IMR-90 (cell line): Measurements from ENCODE around the gene PAN3. TPM values are rescaled to one million over a fixed set of nuclear protein-coding genes. Genes with fewer than 3 reads are reported as not detected.
A peak's percentile ranks its signal among the peaks of the same experiment; 100 is the strongest.

Source experiments
- ATAC-seq: fragments of 200-7000 bp; cut with Tn5 transposase; 2 replicates; pipeline ENCODE4 v1.9.1; 2020; ENCODE audit warnings: low read depth, mild to moderate bottlenecking, moderate library complexity
- BruUV-seq: library from RNA; stranded (reverse); fragments of 400-500 nt; replicated peaks from 2 replicates; lab custom pipeline; 2021; lab: Mats Ljungman, UMichigan
- CTCF ChIA-PET: fragments of 300-600 bp; formaldehyde crosslinking; extraction: SDS; loops from one replicate; lab custom pipeline; 2021; ENCODE audit warnings: antibody characterized with exemption; lab: Yijun Ruan, JAX
- POLR2A ChIA-PET: fragments of 300-600 bp; sonication (Branson Sonifier 250); formaldehyde crosslinking; loops from one replicate; lab custom pipeline; 2022; ENCODE audit warnings: antibody characterized with exemption; ENCODE audit not compliant: unreplicated experiment; lab: Charles Lee
- DNase-seq: peaks from one replicate; pipeline ENCODE4 v3.0.0; 2013
- H2AFZ ChIP-seq: replicated peaks from 2 replicates; pipeline ENCODE3; 2013; ENCODE audit warnings: low read length, mild to moderate bottlenecking; ENCODE audit not compliant: poor library complexity
- H2AK5ac ChIP-seq: 2 replicates; pipeline ENCODE4 v1.6.1; 2013; ENCODE audit warnings: low read depth, low read length, inconsistent platforms
- H2AK9ac ChIP-seq: replicated peaks from 2 replicates; pipeline ENCODE3; 2013; ENCODE audit warnings: mild to moderate bottlenecking, low read depth, low read length, moderate library complexity; ENCODE audit not compliant: poor library complexity
- H2BK120ac ChIP-seq: 2 replicates; pipeline ENCODE4 v1.6.1; 2013; ENCODE audit warnings: low read depth, low read length, inconsistent platforms
- H2BK15ac ChIP-seq: 3 replicates; pipeline ENCODE4 v1.6.1; 2013; ENCODE audit warnings: low read depth, low read length, inconsistent platforms
- H2BK20ac ChIP-seq: 2 replicates; pipeline ENCODE4 v1.6.1; 2013; ENCODE audit warnings: low read depth, mild to moderate bottlenecking, inconsistent platforms, low read length, moderate library complexity
- H2BK5ac ChIP-seq: 2 replicates; pipeline ENCODE4 v1.6.1; 2013; ENCODE audit warnings: mild to moderate bottlenecking, low read depth, low read length, inconsistent platforms; ENCODE audit not compliant: poor library complexity, severe bottlenecking
- H3K14ac ChIP-seq: replicated peaks from 2 replicates; pipeline ENCODE4 v1.6.1; 2013; ENCODE audit warnings: low read depth, low read length, inconsistent platforms
- H3K18ac ChIP-seq: 2 replicates; pipeline ENCODE4 v1.6.1; 2013; ENCODE audit warnings: low read depth, low read length, control low read depth
- H3K23ac ChIP-seq: 2 replicates; pipeline ENCODE4 v1.6.1; 2013; ENCODE audit warnings: low read depth, low read length, inconsistent platforms
- H3K27ac ChIP-seq: 2 replicates; pipeline ENCODE4 v1.5.1; 2013; ENCODE audit warnings: mild to moderate bottlenecking, control low read depth, low read length; ENCODE audit not compliant: insufficient read depth
- H3K27me3 ChIP-seq: 2 replicates; pipeline ENCODE4 v1.6.1; 2013; ENCODE audit warnings: low read length; ENCODE audit not compliant: control insufficient read depth, insufficient read depth
- H3K36me3 ChIP-seq: 2 replicates; pipeline ENCODE4 v1.6.1; 2013; ENCODE audit warnings: low read length, mixed read lengths; ENCODE audit not compliant: control insufficient read depth, insufficient read depth
- H3K4ac ChIP-seq: 2 replicates; pipeline ENCODE4 v1.6.1; 2013; ENCODE audit warnings: low read depth, low read length, inconsistent platforms
- H3K4me1 ChIP-seq: 2 replicates; pipeline ENCODE4 v1.6.1; 2013; ENCODE audit warnings: low read length, mixed read lengths; ENCODE audit not compliant: control insufficient read depth, insufficient read depth
- H3K4me2 ChIP-seq: 2 replicates; pipeline ENCODE4 v1.6.1; 2013; ENCODE audit warnings: low read depth, mild to moderate bottlenecking, control low read depth, low read length, moderate library complexity
- H3K4me3 ChIP-seq: 2 replicates; pipeline ENCODE4 v1.5.1; 2013; ENCODE audit warnings: low read depth, mild to moderate bottlenecking, control low read depth, low read length, moderate library complexity; ENCODE audit not compliant: insufficient read depth
- H3K56ac ChIP-seq: 2 replicates; pipeline ENCODE4 v1.6.1; 2013; ENCODE audit warnings: low read length, inconsistent platforms; ENCODE audit not compliant: insufficient read depth; ENCODE audit errors: extremely low read depth
- H3K79me1 ChIP-seq, 2 experiments: 2 replicates each; pipeline ENCODE4 v1.6.1; 2013; ENCODE audit warnings: low read length in 2 of 2, inconsistent platforms in 1 of 2, low read depth in 1 of 2
- H3K9ac ChIP-seq: 2 replicates; pipeline ENCODE4 v1.6.1; 2013; ENCODE audit warnings: low read depth, low read length, control low read depth
- H3K9me1 ChIP-seq: 2 replicates; pipeline ENCODE4 v1.6.1; 2013; ENCODE audit warnings: low read length, inconsistent platforms; ENCODE audit not compliant: insufficient read depth
- H3K9me3 ChIP-seq: 2 replicates; pipeline ENCODE4 v1.6.1; 2013; ENCODE audit warnings: low read length; ENCODE audit not compliant: control insufficient read depth, insufficient read depth
- H4K20me1 ChIP-seq: 2 replicates; pipeline ENCODE4 v1.6.1; 2013; ENCODE audit warnings: low read length, inconsistent platforms; ENCODE audit not compliant: insufficient read depth
- H4K5ac ChIP-seq: 2 replicates; pipeline ENCODE4 v1.6.1; 2013; ENCODE audit warnings: mild to moderate bottlenecking, low read depth, low read length, control low read depth
- H4K8ac ChIP-seq, 2 experiments: 2 replicates each; pipeline ENCODE4 v1.6.1; 2013; ENCODE audit warnings: low read depth in 2 of 2, low read length in 2 of 2, control low read depth in 1 of 2, inconsistent platforms in 1 of 2
- H4K91ac ChIP-seq: 2 replicates; pipeline ENCODE4 v1.6.1; 2013; ENCODE audit warnings: low read depth, low read length, inconsistent platforms; ENCODE audit not compliant: insufficient read depth
- BHLHE40 ChIP-seq: fragments of 150-350 bp; IDR thresholded peaks from 2 replicates; pipeline ENCODE4 v1.6.1; 2016; ENCODE audit warnings: mild to moderate bottlenecking, low read depth, low read length
- CEBPB ChIP-seq: IDR thresholded peaks from 2 replicates; pipeline ENCODE4 v1.6.1; 2012; ENCODE audit warnings: low read depth, low read length, improper control_type of control experiment
- CHD1 ChIP-seq: IDR thresholded peaks from 2 replicates; pipeline ENCODE4 v1.6.1; 2012; ENCODE audit warnings: low read depth, low read length, improper control_type of control experiment
- FOS ChIP-seq: fragments of 150-350 bp; IDR thresholded peaks from 2 replicates; pipeline ENCODE4 v1.6.1; 2016; ENCODE audit warnings: low read depth, low read length
- MAFK ChIP-seq: IDR thresholded peaks from 2 replicates; pipeline ENCODE4 v1.6.1; 2012; ENCODE audit warnings: low read depth, low read length, improper control_type of control experiment
- MAZ ChIP-seq: IDR thresholded peaks from 2 replicates; pipeline ENCODE4 v1.6.1; 2012; ENCODE audit warnings: low read depth, mild to moderate bottlenecking, low read length, improper control_type of control experiment, moderate library complexity, borderline replicate concordance
- MXI1 ChIP-seq: IDR thresholded peaks from 2 replicates; pipeline ENCODE4 v1.6.1; 2012; ENCODE audit warnings: low read depth, mild to moderate bottlenecking, low read length, moderate library complexity, borderline replicate concordance
- NFE2L2 ChIP-seq: fragments of 150-350 bp; IDR thresholded peaks from 2 replicates; pipeline ENCODE4 v1.6.1; 2016; ENCODE audit warnings: low read depth, mild to moderate bottlenecking, low read length
- POLR2A ChIP-seq: IDR thresholded peaks from 2 replicates; pipeline ENCODE4 v1.6.1; 2012; ENCODE audit warnings: mild to moderate bottlenecking, low read depth, low read length
- RAD21 ChIP-seq: IDR thresholded peaks from 2 replicates; pipeline ENCODE4 v1.6.1; 2012; ENCODE audit warnings: low read length, improper control_type of control experiment
- RCOR1 ChIP-seq: IDR thresholded peaks from 2 replicates; pipeline ENCODE4 v1.6.1; 2012; ENCODE audit warnings: mild to moderate bottlenecking, low read length, improper control_type of control experiment; ENCODE audit not compliant: insufficient replicate concordance
- RFX5 ChIP-seq: IDR thresholded peaks from 2 replicates; pipeline ENCODE4 v1.8.0; 2012; ENCODE audit warnings: low read depth, mild to moderate bottlenecking, low read length, moderate library complexity
- SMC3 ChIP-seq: fragments of 150-350 bp; IDR thresholded peaks from 2 replicates; pipeline ENCODE4 v1.6.1; 2016; ENCODE audit warnings: low read depth, mild to moderate bottlenecking, antibody characterized with exemption, low read length, moderate library complexity
- WGBS, 2 experiments: methylation state at CpG; one replicate each; pipeline versions ENCODE4 v1.1.5 to v1.1.7; 2013; ENCODE audit warnings: missing lambda C conversion rate in 2 of 2; ENCODE audit not compliant: insufficient read length in 1 of 2; ENCODE audit errors: extremely low coverage in 2 of 2; 5-methylcytosine and 5-hydroxymethylcytosine counted together
- dilution Hi-C: fragments of 300-500 bp; cut with HindIII; formaldehyde crosslinking; loops from one replicate; pipeline ENCODE4 v1.14.3; 2018; ENCODE audit warnings: low sequenced_read_pairs; ENCODE audit not compliant: unreplicated experiment
- in situ Hi-C: fragments of 300-500 bp; cut with MboI; formaldehyde crosslinking; loops from 3 replicates; pipeline ENCODE4 v1.14.3; 2019; ENCODE audit warnings: low sequenced_read_pairs, inconsistent platforms, mixed read lengths
- intact Hi-C: fragments of 100-400 bp; cut with micrococcal nuclease; formaldehyde crosslinking; loops from 2 replicates; pipeline ENCODE4 v1.10.0; 2022
- polyA plus RNA-seq, 3 experiments: library from polyadenylated mRNA; depleted of rRNA; stranded (reverse); fragments of >200 nt; gene quantifications; 2 replicates each; pipeline ENCODE4 v1.2.3, GENCODE V29; 2012; ENCODE audit warnings: low replicate concordance in 1 of 3
- total RNA-seq: library from RNA; depleted of rRNA; stranded (reverse); fragments of >200 nt; gene quantifications from 2 replicates; pipeline ENCODE4 v1.2.3, GENCODE V29; 2012
- TF ChIP-seq, protein P1 (sequence below): fragments of 150-350 bp; IDR thresholded peaks from 2 replicates; pipeline ENCODE4 v1.6.1; 2016; ENCODE audit warnings: low read depth, mild to moderate bottlenecking, low read length, moderate library complexity, borderline replicate concordance
- TF ChIP-seq, protein P2 (sequence below): fragments of 150-350 bp; IDR thresholded peaks from 2 replicates; pipeline ENCODE4 v1.6.1; 2017; ENCODE audit warnings: mild to moderate bottlenecking, antibody characterized with exemption, low read length, low read depth
- TF ChIP-seq, protein P3 (sequence below): conservative IDR thresholded peaks from 2 replicates; pipeline ENCODE4 v1.5.1; 2012; ENCODE audit warnings: mild to moderate bottlenecking, low read depth, low read length, improper control_type of control experiment

PAN3 gene
- total and polyA plus RNA-seq, 2 of the 4 experiments (the other 2 are of a cell fraction), result 6.6 to 15.1 TPM

DNA sequence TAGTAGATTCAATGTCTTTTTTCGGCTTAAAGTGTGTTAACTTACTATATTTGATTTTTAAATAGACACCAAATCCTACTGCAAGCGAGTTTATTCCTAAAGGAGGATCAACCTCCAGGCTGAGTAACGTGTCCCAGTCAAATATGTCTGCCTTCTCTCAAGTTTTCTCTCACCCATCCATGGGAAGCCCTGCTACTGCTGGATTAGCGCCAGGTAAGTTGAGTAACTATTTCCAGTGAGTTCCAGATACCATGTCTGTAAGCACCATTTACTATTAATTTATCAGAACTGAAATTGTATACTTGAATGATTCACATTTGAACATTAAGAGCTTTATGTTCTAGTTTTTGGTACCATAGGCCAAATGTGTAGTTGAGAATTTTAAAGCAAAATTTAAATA lies 81.8 kb downstream of the PAN3 start:
- Histone ChIP-seq H2BK20ac (no peak overlapping the region), H3K27me3 (no peaks in the 10 kb centered on the region), H3K4ac (no peak overlapping the region), H3K27ac (no peak overlapping the region), H3K4me2 (no peak overlapping the region), H4K20me1 (no peaks in the 10 kb centered on the region), H3K79me1 (peaks cover 0 to 8% of the 10 kb centered on the region in 2 experiments; a peak in 3 of 4 replicates), H3K9me1 (no peaks in the 10 kb centered on the region), H3K9ac (no peak overlapping the region), H3K23ac (no peak overlapping the region), H2BK5ac (no peak overlapping the region), H2AK5ac (no peak overlapping the region), H4K5ac (no peak overlapping the region), H3K56ac (no peak overlapping the region), H3K4me3 (no peak overlapping the region), H2BK15ac (no peak overlapping the region), H3K18ac (no peak overlapping the region), H2AFZ (no peak overlapping the region), H3K36me3 (peaks cover 3% of the 10 kb centered on the region; the same call in 1 of the 2 replicates), H3K4me1 (no peaks in the 10 kb centered on the region), H2BK120ac (no peak overlapping the region), H4K8ac (no peak overlapping the region), H4K91ac (no peak overlapping the region), H2AK9ac (no peak overlapping the region), H3K14ac (no peak overlapping the region), H3K9me3 (no peaks in the 10 kb centered on the region)
- BruUV-seq, result no TSS peak
- ChIA-PET POLR2A (no interaction called here), CTCF (no interaction called here)
- in situ Hi-C loops, result no loop called here
- dilution Hi-C loops, result no loop called here
- no peak for ATAC-seq
- TF ChIP-seq MAZ (no peak), CEBPB (no peak), SMC3 (no peak), BHLHE40 (no peak), MAFK (no peak), RCOR1 (no peak), FOS (no peak), RAD21 (no peak), RFX5 (no peak), POLR2A (no peak), NFE2L2 (no peak), MXI1 (no peak), CHD1 (no peak)
- TF ChIP-seq, protein P1, sequence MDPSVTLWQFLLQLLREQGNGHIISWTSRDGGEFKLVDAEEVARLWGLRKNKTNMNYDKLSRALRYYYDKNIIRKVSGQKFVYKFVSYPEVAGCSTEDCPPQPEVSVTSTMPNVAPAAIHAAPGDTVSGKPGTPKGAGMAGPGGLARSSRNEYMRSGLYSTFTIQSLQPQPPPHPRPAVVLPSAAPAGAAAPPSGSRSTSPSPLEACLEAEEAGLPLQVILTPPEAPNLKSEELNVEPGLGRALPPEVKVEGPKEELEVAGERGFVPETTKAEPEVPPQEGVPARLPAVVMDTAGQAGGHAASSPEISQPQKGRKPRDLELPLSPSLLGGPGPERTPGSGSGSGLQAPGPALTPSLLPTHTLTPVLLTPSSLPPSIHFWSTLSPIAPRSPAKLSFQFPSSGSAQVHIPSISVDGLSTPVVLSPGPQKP, result no peak
- TF ChIP-seq, protein P2, sequence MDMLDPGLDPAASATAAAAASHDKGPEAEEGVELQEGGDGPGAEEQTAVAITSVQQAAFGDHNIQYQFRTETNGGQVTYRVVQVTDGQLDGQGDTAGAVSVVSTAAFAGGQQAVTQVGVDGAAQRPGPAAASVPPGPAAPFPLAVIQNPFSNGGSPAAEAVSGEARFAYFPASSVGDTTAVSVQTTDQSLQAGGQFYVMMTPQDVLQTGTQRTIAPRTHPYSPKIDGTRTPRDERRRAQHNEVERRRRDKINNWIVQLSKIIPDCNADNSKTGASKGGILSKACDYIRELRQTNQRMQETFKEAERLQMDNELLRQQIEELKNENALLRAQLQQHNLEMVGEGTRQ, result no peak
- TF ChIP-seq, protein P3, sequence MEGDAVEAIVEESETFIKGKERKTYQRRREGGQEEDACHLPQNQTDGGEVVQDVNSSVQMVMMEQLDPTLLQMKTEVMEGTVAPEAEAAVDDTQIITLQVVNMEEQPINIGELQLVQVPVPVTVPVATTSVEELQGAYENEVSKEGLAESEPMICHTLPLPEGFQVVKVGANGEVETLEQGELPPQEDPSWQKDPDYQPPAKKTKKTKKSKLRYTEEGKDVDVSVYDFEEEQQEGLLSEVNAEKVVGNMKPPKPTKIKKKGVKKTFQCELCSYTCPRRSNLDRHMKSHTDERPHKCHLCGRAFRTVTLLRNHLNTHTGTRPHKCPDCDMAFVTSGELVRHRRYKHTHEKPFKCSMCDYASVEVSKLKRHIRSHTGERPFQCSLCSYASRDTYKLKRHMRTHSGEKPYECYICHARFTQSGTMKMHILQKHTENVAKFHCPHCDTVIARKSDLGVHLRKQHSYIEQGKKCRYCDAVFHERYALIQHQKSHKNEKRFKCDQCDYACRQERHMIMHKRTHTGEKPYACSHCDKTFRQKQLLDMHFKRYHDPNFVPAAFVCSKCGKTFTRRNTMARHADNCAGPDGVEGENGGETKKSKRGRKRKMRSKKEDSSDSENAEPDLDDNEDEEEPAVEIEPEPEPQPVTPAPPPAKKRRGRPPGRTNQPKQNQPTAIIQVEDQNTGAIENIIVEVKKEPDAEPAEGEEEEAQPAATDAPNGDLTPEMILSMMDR, result no peak
- WGBS, 2 experiments, result 80% methylated on average over 1 of the region's 4 CpGs; no CpG with 5 or more reads in 1 of the 2 experiments
- peak; percentile 46 for DNase-seq
- intact Hi-C loops, result loop anchor here (5.0 kb wide), 1 partner anchor 78 kb away; no protein-coding TSS in a partner anchor
